MM.1S (cell line): ENCODE results near the gene SPEG.

Source experiments
- CTCF ChIP-seq: fragments of 300-600 bp; sonication (generic); IDR thresholded peaks from 2 replicates; pipeline ENCODE4 v1.5.1; 2016; ENCODE audit warnings: antibody characterized with exemption, low read length, mixed read lengths
- EZH2 ChIP-seq: fragments of 300-600 bp; sonication (generic); optimal IDR thresholded peaks from 2 replicates; pipeline ENCODE3; 2017; ENCODE audit warnings: low read depth, mild to moderate bottlenecking, antibody characterized with exemption, low read length, mixed read lengths

DNA sequence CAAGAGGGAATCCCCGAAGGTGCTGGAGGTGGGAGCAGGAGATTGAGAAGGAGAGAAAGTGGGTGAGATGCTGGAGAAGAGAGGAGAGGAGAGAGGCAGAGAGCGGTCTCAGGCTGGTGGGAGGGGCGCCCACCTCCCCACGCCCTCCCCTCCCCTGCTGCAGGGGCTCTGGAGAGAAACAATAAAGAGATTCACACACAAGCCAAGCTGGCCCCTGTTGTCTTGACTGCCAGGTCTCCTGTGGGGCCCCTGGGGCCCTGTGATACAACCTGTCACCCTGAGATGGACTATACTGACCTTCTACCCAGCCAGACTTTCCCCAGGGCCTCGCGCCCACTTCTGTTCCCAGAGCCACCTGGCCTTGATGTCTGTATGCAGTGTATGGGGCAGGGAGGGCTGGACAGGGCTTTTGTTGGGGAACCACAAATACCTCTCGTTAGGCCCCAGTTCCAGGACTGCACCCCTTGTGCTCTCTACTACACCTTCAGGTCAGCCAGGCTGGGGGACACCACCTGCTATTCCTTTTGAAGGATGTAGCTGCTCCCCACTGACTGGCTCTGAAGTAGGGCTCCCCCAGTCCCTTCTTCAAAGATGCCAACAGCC lies 8.0 kb upstream of the SPEG start:
- TF ChIP-seq EZH2 = no peak
- no peak for TF ChIP-seq CTCF
